ENCODE data around the gene SIK2.

Gene SIK2

DNA sequence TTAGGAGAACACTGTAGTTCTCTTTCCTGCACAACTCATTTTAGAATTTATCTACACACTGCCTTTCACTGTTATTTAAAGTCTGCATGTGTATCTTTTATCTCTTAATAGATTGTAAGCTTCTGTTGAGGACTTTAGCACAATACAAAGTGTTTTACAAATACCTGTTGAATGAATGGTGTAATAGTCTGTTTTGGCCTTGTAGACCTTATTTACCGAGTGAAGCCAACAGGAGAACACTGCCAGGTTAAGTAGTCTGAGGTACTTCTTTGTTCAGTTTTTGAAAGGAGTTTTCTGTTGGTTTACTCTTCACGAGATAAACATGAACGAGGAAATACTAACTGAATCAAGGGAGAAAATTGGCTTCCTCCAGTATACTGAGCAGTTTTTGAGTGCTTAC, 31.0 kb downstream of the SIK2 start:
- in situ Hi-C loops (cut with MboI; ENCODE audit: low sequenced_read_pairs, unreplicated experiment), result no loop called here
- TF ChIP-seq, protein P1, sequence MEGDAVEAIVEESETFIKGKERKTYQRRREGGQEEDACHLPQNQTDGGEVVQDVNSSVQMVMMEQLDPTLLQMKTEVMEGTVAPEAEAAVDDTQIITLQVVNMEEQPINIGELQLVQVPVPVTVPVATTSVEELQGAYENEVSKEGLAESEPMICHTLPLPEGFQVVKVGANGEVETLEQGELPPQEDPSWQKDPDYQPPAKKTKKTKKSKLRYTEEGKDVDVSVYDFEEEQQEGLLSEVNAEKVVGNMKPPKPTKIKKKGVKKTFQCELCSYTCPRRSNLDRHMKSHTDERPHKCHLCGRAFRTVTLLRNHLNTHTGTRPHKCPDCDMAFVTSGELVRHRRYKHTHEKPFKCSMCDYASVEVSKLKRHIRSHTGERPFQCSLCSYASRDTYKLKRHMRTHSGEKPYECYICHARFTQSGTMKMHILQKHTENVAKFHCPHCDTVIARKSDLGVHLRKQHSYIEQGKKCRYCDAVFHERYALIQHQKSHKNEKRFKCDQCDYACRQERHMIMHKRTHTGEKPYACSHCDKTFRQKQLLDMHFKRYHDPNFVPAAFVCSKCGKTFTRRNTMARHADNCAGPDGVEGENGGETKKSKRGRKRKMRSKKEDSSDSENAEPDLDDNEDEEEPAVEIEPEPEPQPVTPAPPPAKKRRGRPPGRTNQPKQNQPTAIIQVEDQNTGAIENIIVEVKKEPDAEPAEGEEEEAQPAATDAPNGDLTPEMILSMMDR (IDR thresholded peaks at IDR 0.05; ENCODE audit: borderline replicate concordance, control extremely low read depth, extremely low read depth, insufficient read depth, missing control alignments), result no peak
- DNase-seq (ENCODE audit: low spot score), result no peak

DNA sequence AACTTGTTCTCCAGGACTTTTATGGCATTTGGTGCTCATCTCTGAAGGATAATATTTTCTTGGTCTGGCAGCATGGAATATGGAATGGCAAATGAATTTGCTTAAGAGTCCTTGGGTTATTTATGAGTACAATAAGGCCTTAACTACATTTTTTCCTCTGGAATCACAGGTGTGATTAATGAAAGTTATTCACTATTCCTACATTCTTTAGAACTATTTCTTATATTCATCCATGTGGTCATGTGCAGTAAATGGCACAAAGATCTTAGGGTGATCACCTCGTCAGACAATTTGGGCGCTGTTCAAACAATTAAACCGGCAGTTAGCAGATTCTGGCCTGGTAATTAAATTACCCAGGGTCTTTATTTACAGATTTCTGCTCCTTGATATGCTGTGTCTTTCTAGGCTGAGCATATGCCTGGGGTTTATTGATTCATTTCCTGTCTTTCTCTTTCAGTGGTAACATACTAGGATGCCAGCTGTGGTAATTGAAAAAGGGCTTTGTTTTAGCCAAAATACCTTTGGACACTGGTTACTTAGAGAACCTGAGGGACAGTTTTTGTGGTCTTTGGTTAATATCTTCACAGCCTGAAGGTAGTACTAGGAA, 31.6 kb downstream of the SIK2 start:
- no peak for DNase-seq (ENCODE audit: low spot score)
- TF ChIP-seq, protein P1 (IDR thresholded peaks at IDR 0.05; ENCODE audit: borderline replicate concordance, control extremely low read depth, extremely low read depth, insufficient read depth, missing control alignments), result no peak
- in situ Hi-C loops (cut with MboI; ENCODE audit: low sequenced_read_pairs, unreplicated experiment), result no loop called here

DNA sequence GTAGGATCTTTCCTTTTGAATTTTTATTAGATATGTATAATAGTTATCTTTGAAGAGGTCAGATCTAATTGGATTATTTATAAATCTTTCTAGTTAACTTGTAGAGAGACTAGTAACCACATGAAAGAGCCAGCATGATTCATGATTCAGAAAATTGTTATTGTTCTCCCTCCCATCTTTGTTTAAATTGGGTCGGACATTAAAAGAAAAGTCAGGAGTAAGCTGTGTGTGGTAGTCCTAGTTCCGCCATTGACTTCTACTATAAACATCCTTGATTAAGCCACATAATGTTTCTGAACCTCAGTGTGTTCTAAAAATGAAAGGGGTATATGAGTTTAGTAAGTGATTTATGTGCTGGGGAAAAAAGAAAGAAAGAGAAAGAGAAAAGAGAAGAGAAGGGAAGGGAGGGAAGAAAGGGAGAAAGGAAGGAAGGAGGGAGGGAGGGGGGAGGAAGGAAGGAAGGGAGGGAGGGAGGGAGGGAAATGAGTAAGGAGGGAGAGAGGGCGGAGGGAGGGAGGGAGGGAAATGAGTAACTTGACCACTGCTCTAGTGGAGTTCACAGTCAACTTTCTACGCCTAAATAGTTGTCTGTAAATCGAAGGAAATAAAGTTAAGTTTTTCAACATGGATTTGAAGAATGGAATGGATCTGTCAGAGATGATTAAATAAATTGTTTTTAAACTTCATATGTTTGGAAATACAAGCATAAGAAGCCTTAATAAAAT, 32.9 kb downstream of the SIK2 start:
- in situ Hi-C loops (cut with MboI; ENCODE audit: low sequenced_read_pairs, unreplicated experiment), result no loop called here
- TF ChIP-seq, protein P1 (IDR thresholded peaks at IDR 0.05; ENCODE audit: borderline replicate concordance, control extremely low read depth, extremely low read depth, insufficient read depth, missing control alignments), result no peak

DNA sequence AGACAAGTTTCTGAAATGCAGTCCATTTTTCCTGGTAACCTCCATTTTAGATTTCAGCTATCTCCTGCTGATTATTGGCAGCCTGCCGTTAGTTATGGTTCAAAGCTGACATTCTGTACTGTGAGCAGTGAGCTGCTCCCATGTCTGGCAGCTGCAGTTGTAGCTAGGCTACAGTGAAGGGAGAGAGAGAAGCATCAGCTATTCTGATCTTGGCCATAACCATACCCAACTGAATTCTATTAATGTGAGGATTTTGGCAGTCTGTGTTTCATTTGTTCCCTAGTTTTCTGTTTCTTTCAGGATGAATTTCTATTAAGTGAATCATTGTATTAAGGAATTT, 33.4 kb downstream of the SIK2 start:
- TF ChIP-seq, protein P1 (IDR thresholded peaks at IDR 0.05; ENCODE audit: borderline replicate concordance, control extremely low read depth, extremely low read depth, insufficient read depth, missing control alignments), result no peak
- DNase-seq (ENCODE audit: low spot score), result no peak
- in situ Hi-C loops (cut with MboI; ENCODE audit: low sequenced_read_pairs, unreplicated experiment), result no loop called here

More for the DNA sequence above, 32.9 kb downstream of the SIK2 start:
- no peak for DNase-seq (ENCODE audit: low spot score)

DNA sequence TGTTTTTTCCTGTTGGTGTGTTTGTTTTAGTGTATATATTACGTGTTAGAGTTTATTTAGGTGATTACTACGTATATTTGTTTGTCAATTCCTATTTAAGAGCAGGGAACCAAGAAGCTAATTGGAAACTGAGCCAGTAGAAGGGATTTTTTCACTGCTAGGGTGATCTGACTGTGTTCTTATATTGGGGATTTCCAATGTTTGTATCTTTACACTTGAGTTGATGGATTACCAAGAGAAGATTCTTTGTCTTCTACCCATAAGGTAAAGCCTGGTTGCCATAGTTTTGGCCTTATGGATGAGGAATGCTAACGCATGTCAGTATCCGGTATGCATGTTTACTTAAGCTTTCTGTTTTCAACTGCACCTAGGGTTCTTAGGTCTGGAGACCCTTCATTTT, 35.6 kb downstream of the SIK2 start:
- in situ Hi-C loops (cut with MboI; ENCODE audit: low sequenced_read_pairs, unreplicated experiment), result no loop called here
- TF ChIP-seq, protein P1 (IDR thresholded peaks at IDR 0.05; ENCODE audit: borderline replicate concordance, control extremely low read depth, extremely low read depth, insufficient read depth, missing control alignments), result no peak
- DNase-seq (ENCODE audit: low spot score), result peak; percentile 18

DNA sequence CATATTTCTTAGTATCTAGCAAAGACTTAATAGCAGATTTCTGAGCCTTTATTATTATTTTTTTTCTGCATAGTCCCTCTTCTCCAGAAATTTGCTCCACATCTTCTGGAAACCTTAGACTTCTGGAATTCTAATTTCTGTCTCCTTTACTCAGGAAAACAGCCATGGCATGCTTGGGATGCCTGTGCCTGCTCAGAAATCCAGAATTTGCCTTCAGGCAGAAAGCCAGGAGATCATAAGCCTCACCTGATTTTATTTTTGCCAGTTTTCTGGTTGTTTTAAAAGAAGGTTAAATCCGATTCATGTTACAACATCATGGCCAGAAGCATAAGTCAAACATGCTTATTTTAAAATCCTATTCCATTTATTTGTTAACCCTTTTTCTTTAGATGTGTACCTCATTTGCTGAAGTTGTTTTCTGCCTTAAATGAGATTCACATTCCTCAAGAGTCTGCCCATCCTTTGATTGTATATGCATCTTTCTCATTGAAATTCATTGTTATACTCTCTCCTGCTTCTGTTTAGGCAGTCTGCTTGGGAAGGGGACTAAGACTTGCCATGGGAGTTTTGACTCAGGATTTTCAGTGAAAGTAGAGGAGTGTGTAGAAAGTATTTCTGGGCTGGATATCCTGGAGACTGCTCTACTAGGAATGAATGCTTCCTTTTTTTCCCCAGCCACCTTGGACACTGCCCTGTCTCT, 37.1 kb downstream of the SIK2 start:
- in situ Hi-C loops (cut with MboI; ENCODE audit: low sequenced_read_pairs, unreplicated experiment), result no loop called here
- DNase-seq (ENCODE audit: low spot score), result no peak
- TF ChIP-seq, protein P1 (IDR thresholded peaks at IDR 0.05; ENCODE audit: borderline replicate concordance, control extremely low read depth, extremely low read depth, insufficient read depth, missing control alignments), result no peak
